Measurements from ENCODE around the gene EYA2. TPM values are rescaled to one million over a fixed set of nuclear protein-coding genes. Genes with fewer than 3 reads are reported as not detected.
"Not testable (repeated sequence)": the region's sequence is repeated elsewhere in the genome, so short reads cannot be mapped to it uniquely, and the experiment has no call there.

Gene EYA2
- total RNA-seq, 2 donors from 2014 or later: 30.0 to 31.0 TPM

DNA sequence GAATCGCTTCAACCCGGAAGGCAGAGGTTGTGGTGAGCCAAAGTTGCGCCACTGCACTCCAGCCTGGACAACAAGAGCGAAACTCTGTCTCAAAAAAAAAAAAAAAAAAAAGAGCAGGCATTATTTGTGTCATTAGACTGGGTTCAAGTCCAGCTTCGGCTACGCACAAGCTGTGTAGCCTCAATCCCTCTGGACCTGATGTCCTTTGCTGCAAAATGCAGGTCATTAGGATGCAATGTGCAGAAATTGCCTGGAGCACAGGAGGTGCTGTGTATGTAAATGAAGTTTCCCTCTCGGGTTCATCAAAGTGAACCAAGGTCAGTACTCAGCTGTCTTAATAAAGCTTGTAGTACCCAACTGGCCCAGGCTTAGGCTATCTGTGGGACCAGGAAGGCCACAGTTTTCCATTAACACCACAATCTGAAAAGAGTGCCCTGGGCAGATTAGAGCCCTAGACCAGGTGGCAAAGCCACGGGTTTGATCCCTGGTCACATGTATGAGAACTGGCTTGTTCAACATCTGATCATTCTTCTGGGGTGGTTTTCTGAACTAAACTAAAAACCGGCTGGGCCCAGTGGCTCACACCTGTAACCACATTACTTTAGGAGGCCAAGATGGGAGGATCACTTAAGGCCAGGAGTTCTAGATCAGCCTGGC, 306.6 kb downstream of the EYA2 start:
- no peaks in the 10 kb centered on the region for H3K4me1 ChIP-seq (replicated peaks)
- TF ChIP-seq, protein P1, sequence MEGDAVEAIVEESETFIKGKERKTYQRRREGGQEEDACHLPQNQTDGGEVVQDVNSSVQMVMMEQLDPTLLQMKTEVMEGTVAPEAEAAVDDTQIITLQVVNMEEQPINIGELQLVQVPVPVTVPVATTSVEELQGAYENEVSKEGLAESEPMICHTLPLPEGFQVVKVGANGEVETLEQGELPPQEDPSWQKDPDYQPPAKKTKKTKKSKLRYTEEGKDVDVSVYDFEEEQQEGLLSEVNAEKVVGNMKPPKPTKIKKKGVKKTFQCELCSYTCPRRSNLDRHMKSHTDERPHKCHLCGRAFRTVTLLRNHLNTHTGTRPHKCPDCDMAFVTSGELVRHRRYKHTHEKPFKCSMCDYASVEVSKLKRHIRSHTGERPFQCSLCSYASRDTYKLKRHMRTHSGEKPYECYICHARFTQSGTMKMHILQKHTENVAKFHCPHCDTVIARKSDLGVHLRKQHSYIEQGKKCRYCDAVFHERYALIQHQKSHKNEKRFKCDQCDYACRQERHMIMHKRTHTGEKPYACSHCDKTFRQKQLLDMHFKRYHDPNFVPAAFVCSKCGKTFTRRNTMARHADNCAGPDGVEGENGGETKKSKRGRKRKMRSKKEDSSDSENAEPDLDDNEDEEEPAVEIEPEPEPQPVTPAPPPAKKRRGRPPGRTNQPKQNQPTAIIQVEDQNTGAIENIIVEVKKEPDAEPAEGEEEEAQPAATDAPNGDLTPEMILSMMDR (IDR thresholded peaks at IDR 0.05): no peak
- intact Hi-C loops (cut with DNase I): no loop called here
- 90% methylated on average over 9 of the region's 9 CpGs for WGBS
- H3K27ac ChIP-seq: no peak overlapping the region
- H3K36me3 ChIP-seq: no peaks in the 10 kb centered on the region
- H3K9me3 ChIP-seq: no peaks in the 10 kb centered on the region
- no peak overlapping the region for H3K4me3 ChIP-seq
- H3K27me3 ChIP-seq (replicated peaks; ENCODE audit: insufficient read depth): no peaks in the 10 kb centered on the region
- no peak for DNase-seq (ENCODE audit: low spot score)

DNA sequence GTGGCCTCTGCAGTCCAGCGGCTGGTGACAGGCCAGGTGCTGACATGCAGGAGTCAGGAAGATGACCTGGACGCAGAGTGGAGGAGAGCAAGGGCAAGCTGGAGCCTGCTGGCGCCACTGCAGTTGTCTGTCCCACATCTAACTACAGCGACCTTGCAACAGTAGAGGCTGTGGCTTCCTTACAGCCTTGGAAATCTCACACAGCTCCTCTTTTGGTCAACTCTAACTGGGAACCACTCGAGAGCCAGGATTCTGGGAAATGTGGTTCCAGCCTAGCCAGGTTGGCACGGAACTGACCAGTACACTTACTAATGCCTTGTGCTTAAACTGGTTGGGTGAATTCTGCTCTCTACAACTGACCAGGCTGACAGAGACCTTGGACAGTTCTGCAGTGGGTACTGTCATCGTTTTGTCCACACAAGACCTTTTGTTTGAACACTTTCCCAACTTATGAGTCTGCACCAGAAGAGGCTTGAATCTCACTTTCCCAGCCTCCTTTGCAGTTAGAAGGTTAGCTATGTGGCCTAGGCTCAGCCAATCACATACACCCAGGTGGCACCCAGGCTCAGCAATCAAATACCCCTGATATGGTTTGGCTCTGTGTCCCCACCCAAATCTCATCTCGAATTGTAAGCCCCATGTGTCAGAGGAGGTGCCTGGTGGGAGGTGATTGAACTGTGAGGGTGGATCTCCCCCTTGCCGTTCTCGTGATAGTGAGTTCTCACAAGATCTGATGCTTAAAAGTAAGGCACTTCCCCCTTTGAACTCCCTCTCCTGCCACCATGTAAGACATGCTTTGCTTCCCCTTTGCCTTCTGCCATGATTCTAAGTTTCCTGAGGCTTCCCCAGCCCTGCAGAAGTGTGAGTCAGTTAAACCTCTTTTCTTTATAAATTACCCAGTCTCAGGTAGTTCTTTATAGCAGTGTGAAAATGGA, 308.4 kb downstream of the EYA2 start:
- intact Hi-C loops (cut with DNase I): no loop called here
- H3K4me1 ChIP-seq (replicated peaks): no peaks in the 10 kb centered on the region
- 83% methylated on average over 10 of the region's 10 CpGs for WGBS

DNA sequence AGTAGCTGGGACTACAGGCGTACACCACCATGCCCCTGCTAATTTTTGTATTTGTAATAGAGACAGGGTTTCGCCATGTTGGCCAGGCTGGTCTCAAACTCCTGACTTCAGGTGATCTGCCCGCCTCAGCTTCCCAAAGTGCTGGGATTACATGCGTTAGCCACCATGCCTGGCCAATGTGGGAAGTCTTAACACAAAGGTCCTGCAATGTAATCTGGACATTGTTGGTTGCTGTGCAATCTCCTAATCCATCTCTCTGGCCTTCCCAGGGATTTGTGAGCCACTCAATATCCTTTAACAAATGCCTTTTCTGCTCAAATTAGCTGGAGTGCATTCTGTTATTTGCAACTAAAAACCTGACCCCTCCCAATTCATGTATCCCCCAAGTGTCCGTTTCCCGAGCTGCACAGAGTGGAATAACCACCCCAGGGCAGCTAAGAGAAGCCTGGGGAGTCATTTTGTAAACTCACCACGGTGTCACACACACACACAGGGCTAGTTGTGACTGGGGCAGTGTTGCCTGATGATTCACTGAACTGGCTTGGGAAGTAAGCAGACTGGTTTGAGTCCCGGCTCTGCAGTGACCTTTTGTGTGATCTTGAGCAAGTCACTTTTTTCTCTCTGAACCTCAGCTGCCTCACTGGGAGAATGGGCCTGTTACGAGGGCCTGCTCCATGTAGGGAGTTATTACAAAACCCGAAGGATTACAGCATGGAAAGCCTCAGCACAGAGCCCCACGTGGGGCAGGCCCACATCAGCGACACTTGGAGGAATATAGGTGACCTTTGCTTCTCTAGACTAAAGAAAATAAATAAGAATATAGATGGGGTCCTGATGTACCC, 309.6 kb downstream of the EYA2 start:
- no peak for DNase-seq (ENCODE audit: low spot score)
- H3K27ac ChIP-seq: no peak overlapping the region
- WGBS: 84% methylated on average over 12 of the region's 12 CpGs
- H3K27me3 ChIP-seq (replicated peaks; ENCODE audit: insufficient read depth): no peaks in the 10 kb centered on the region
- H3K36me3 ChIP-seq: no peaks in the 10 kb centered on the region
- no peak overlapping the region for H3K4me3 ChIP-seq
- TF ChIP-seq, protein P1 (IDR thresholded peaks at IDR 0.05): no peak
- TF ChIP-seq POLR2A (IDR thresholded peaks at IDR 0.05) (no peak), POLR2AphosphoS5 (IDR thresholded peaks at IDR 0.05) (no peak)
- no peaks in the 10 kb centered on the region for H3K4me1 ChIP-seq (replicated peaks)
- H3K9me3 ChIP-seq: no peaks in the 10 kb centered on the region
- intact Hi-C loops (cut with DNase I): no loop called here

More for the DNA sequence above, 308.4 kb downstream of the EYA2 start:
- TF ChIP-seq POLR2AphosphoS5 (IDR thresholded peaks at IDR 0.05) (no peak), POLR2A (IDR thresholded peaks at IDR 0.05) (no peak)
- TF ChIP-seq, protein P1 (IDR thresholded peaks at IDR 0.05): no peak
- Histone ChIP-seq H3K27me3 (replicated peaks; ENCODE audit: insufficient read depth) (no peaks in the 10 kb centered on the region), H3K9me3 (no peaks in the 10 kb centered on the region), H3K36me3 (no peaks in the 10 kb centered on the region), H3K4me3 (no peak overlapping the region), H3K27ac (no peak overlapping the region)
- DNase-seq (ENCODE audit: low spot score): no peak

DNA sequence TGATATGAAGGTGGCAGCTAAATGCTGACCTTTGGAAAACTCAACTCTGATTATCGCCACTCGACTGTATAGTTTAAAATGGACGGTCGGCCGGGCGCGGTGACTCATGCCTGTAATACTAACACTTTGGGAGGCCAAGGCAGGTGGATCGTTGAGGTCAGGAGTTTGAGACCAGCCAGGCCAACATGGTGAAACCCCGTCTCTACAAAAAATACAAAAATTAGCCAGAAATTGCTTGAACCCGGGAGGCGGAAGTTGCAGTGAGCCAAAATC, 310.1 kb downstream of the EYA2 start:
- WGBS: 95% methylated on average over 11 of the region's 11 CpGs
- H3K27ac ChIP-seq; intact Hi-C loops (cut with DNase I); H3K36me3 ChIP-seq; H3K9me3 ChIP-seq; DNase-seq (ENCODE audit: low spot score); H3K27me3 ChIP-seq (replicated peaks; ENCODE audit: insufficient read depth); H3K4me1 ChIP-seq (replicated peaks); H3K4me3 ChIP-seq: not testable (repeated sequence)

- no peaks in the 10 kb centered on the region for H3K36me3 ChIP-seq
- no peak for TF ChIP-seq POLR2AphosphoS5 (IDR thresholded peaks at IDR 0.05)
- TF ChIP-seq, protein P1 (IDR thresholded peaks at IDR 0.05): peak in 3 of 4 experiments; percentile 36 to 67 (median 46)
- TF ChIP-seq POLR2A (IDR thresholded peaks at IDR 0.05): no peak
- peak; percentile 38 for DNase-seq (ENCODE audit: low spot score)
- H3K27ac ChIP-seq: no peak overlapping the region
- no peaks in the 10 kb centered on the region for H3K9me3 ChIP-seq
- intact Hi-C loops (cut with DNase I): no loop called here
- WGBS: 54% methylated on average over 9 of the region's 9 CpGs
- no peak overlapping the region for H3K4me3 ChIP-seq
- no peaks in the 10 kb centered on the region for H3K27me3 ChIP-seq (replicated peaks; ENCODE audit: insufficient read depth)
- H3K4me1 ChIP-seq (replicated peaks): no peaks in the 10 kb centered on the region
Measured at GRCh38 chr20:47205577-47206123, 311.0 kb downstream of the EYA2 start.

GRCh38 chr20:47206552-47206951, 311.9 kb downstream of the EYA2 start:
- H3K27ac ChIP-seq; H3K36me3 ChIP-seq; H3K9me3 ChIP-seq; H3K4me1 ChIP-seq (replicated peaks); intact Hi-C loops (cut with DNase I); DNase-seq (ENCODE audit: low spot score); H3K27me3 ChIP-seq (replicated peaks; ENCODE audit: insufficient read depth); H3K4me3 ChIP-seq: not testable (repeated sequence)
- 94% methylated on average over 10 of the region's 10 CpGs for WGBS

All from prostate gland (tissue), 2 donors.